GM19372 (cell line): ENCODE measurements around the gene STXBP6.

Source experiments
- ATAC-seq: cut with Tn5 transposase; IDR thresholded peaks from one replicate; pipeline ENCODE4 v1.9.1; 2021; ENCODE audit warnings: mild to moderate bottlenecking, low read depth, moderate library complexity; ENCODE audit not compliant: unreplicated experiment

The STXBP6 gene

DNA sequence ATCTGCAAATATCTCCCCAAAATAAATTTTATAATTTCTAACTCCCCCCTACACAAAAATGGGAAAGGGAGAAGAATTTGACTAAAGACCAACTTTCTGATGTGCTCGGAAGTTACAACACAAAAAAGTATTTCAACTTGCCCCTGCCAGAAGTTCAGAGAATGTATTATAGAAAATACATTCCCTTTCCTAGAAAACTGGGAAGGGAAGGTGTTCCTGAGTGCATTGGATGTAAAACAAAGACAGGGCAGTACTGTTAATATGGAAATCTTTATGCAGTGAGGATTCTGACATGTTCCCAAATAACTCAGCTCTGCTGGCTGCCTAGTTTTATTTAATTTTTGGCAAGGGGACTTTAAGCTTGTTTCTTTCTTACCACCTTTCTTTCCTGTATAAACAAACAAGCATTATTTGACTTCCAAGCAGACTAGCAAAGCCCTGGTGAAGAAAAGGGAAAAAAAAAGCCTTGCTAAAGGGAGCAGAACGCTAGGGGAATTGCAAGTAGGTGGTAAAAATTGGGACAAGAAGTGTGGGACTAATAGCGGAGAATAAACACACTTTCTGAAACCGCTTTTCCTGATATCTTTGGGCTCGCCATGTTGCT lies 124.1 kb downstream of the STXBP6 start:
- ATAC-seq: no peak

- ATAC-seq: no peak
Measured at GRCh38 chr14:24924544-24924943, 125.4 kb downstream of the STXBP6 start.

DNA sequence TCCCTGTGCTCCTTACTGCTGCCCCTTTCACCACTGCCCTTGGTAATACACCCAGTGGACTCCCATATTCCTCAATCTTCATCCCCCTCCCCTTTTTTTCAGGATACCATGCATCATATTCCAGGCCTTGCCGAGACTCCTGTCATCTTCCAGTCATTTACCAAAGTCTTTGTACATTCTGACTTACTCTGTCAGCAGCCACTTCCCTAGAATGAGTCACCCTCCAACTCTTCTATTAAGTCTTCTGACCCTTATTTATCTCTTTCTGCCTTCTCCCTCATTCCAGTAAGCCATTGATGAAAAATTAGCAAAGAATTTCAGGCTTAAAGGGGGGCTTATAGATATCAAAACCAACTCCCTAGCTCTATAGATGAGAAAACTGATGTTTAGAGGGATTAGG lies 128.0 kb downstream of the STXBP6 start:
- ATAC-seq: no peak

- ATAC-seq: no peak
Measured at GRCh38 chr14:24920265-24921075, 129.5 kb downstream of the STXBP6 start.

GRCh38 chr14:24918822-24919221 lies 131.1 kb downstream of the STXBP6 start:
- no peak for ATAC-seq

DNA sequence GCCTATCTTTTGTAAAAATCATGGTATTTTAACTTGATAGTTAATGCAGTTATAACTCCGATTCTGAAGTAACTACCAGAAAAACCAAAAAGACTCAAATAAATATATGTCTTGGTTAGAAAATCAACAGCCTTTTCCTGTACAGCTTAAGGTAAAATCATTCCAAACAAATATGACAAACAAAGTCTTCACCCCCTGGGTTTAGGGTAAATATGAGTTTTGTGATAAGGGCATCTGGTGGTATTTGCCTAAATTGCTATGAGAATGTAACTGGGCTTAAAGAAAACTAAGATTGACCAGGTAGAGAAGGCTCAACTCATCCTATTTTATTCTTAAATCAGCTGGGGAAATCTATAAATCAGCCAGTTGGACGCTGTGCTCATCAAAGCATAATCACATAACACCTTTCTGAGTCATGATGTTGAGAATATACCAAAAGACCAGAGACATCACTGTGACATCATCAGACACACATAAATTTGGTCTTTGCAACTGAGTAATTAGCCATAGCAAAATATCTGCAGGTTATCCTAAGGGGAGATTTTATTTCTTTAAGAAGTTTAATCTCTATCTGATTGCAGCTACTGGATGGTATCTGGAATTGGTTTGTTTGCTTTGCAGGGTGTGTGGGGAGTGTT lies 133.9 kb downstream of the STXBP6 start:
- no peak for ATAC-seq

GRCh38 chr14:24915403-24915921 lies 134.5 kb downstream of the STXBP6 start:
- ATAC-seq: no peak

GRCh38 chr14:24913746-24914145 lies 136.2 kb downstream of the STXBP6 start:
- ATAC-seq: no peak

DNA sequence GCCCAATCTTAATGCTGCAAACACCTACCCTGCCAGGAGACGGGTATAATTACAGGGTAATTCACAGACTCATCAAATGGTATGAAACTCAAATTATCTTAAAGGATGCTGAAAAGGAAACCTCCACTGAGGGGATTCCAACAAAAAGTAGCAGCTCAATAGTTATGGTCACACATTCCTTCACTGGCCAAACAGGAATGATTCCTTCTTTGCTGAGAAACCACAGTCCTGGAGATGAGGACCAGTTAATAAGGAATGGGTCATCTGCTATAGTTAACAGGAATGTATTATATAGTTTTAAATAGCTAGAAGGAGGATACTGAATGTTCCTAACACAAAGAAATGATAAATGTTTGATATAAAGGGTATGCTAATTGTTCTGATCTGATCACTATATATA lies 136.9 kb downstream of the STXBP6 start:
- no peak for ATAC-seq

DNA sequence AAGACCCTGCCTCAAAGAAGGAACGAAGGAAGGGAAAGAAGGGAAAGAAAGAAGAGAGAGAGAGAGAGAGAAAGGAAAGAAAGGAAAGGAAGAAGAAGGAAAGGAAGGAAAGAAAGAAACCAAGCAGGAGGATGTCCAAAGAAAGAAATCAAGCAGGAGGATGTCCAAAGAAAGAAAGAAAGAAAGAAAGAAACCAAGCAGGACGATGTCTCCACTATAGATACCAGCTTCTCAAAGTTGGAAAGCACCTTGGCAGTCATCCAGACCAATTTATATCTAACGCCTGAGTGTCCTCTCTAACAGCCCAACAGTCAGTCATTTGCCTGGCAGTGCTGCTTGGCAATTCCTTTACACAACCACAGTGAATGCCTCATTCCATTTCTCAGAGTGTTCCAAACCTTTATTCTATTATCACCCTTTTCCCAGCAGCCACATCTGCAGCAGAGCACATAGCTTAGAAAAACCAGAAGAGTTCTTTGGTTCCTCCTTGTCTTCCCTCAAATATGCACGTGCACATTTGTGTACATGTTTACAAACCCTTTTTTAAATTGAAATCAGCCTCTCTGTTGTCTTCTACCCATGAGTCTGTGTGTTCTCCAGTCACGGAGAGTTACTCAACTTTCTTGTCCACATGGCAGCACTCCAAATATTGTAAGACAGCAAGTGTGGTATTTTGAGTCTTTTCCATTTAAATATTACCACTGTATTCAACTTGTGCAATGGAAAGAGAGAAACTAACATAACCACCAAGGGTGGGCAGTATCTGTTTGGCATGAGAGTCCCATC lies 138.4 kb downstream of the STXBP6 start:
- no peak for ATAC-seq

GRCh38 chr14:24910408-24910986 lies 139.4 kb downstream of the STXBP6 start:
- ATAC-seq: no peak

DNA sequence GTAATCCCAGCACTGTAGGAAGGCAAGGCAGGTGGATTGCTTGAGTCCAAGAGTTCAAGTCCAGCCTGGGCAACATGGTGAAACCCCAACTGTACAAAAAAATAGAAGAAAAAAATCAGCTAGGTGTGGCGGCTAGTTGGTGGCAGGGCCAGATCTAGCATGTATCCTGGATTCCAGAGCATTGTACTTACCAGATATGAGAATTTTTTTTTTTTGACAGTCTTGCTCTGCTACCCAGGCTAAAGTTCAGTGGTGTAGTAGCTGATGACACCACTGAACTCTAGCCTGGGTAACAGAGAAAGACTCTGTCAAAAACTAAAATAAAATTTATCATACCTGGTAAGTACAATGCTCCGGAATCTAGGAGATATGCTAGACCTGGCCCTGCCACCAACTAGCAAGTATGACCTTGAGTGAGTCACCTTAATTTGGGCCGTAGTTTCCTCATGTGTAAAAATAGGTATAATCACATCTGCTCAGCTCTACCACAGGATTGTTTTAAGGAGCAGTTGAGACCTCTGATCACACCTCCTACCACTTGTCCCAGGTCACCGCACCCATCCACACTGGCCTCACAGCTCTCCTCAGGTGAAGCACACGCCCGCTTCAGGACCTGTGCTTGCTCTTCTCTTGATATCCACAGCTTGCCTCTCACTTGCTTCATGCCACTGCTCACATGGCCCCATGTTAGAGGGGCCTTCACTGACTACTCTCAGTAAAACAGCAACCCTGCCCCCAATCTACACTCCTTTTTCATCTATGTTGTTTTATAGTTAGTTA lies 140.2 kb downstream of the STXBP6 start:
- no peak for ATAC-seq

GRCh38 chr14:24908592-24909236 lies 141.2 kb downstream of the STXBP6 start:
- no peak for ATAC-seq

- ATAC-seq: no peak
Measured at GRCh38 chr14:24904533-24904932, 145.4 kb downstream of the STXBP6 start.

DNA sequence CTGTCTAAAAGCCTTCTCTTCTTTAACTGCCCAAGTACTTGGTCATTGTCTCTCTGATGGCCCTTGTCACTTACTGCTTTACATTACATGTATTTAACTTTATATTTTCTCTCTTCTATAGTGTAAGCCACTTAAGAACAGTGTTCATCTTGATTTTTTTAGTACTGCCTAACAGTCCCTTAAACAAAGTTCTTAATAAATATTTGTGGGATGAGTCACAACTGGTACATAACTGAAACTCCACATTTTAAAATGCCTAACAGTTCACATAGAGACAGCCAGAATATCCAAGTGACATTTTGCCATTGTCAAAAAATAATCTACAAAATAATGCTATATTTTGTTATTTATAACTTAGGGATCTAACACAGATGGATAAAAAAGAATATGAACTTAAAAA lies 146.6 kb downstream of the STXBP6 start:
- ATAC-seq: no peak

- ATAC-seq: no peak
Measured at GRCh38 chr14:24900269-24901100, 149.5 kb downstream of the STXBP6 start.

GRCh38 chr14:24897793-24898192 lies 152.2 kb downstream of the STXBP6 start:
- no peak for ATAC-seq

DNA sequence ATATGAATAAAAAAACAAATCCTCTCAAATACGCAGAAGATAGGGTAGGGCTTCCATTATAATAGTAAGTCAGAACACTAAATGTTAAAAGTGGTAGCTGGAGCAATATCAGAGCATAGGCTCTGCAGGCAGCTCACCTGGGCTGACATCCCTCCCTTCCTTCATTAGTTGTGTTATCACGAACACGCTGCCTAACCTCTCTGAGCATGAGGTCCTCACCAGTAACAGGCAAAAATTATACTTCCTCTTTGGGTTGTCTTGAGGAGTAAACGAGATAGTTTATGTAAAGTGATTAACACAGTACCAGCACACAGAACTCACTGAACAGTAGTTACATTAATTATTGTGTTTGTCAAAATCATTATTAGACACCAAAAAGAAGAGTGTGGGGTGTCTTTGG lies 154.3 kb downstream of the STXBP6 start:
- ATAC-seq: no peak
